ENCODE data around the gene TGFBR1. TPM values are rescaled to one million over a fixed set of nuclear protein-coding genes. Genes with fewer than 3 reads are reported as not detected.
A peak's percentile ranks its signal among the peaks of the same experiment; 100 is the strongest.

The TGFBR1 gene
- total and polyA plus RNA-seq, 3 donors from 2014 or later: 20.9 to 30.8 (median 28.7) TPM

DNA sequence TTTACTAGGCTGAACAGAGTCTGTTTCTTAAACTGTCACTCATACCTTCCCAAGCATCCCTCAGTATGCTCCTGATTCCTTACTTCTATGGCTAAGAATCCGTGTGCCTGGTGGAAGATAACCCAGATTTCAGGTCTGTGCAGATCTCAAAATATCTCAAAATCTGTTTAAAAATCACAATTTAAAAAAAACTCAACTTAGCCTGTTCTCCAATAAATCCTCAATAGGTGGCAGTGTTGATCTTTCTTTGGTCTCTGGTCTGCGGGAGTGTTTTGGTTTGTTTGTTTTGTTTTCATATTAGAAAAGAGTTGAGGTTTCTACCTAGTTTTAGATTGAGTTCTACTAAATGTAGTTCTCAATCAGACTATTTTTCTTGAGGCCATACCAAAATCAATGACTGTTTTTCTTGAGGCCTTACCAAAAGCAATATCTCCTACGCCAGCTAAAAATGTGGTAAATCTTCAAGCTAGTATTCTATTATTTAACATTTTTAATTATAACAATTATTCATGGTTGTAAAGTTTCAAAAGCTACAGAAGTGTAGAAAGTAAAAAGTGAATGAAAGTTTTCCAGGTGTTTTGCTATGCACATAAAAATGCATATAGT lies 57.9 kb downstream of the TGFBR1 start:
- Histone ChIP-seq H3K9me3 (no peaks in the 10 kb centered on the region), H3K27me3 (no peaks in the 10 kb centered on the region), H3K4me1 (no peaks in the 10 kb centered on the region), H3K27ac (no peak overlapping the region), H3K36me3 (ENCODE audit: low read depth, missing control alignments) (no peaks in the 10 kb centered on the region), H3K4me3 (no peak overlapping the region)
- intact Hi-C loops (cut with DNase I; ENCODE audit: low total_unique reads): no loop called here
- no peak for TF ChIP-seq POLR2A (IDR thresholded peaks at IDR 0.05)
- TF ChIP-seq, protein P1, sequence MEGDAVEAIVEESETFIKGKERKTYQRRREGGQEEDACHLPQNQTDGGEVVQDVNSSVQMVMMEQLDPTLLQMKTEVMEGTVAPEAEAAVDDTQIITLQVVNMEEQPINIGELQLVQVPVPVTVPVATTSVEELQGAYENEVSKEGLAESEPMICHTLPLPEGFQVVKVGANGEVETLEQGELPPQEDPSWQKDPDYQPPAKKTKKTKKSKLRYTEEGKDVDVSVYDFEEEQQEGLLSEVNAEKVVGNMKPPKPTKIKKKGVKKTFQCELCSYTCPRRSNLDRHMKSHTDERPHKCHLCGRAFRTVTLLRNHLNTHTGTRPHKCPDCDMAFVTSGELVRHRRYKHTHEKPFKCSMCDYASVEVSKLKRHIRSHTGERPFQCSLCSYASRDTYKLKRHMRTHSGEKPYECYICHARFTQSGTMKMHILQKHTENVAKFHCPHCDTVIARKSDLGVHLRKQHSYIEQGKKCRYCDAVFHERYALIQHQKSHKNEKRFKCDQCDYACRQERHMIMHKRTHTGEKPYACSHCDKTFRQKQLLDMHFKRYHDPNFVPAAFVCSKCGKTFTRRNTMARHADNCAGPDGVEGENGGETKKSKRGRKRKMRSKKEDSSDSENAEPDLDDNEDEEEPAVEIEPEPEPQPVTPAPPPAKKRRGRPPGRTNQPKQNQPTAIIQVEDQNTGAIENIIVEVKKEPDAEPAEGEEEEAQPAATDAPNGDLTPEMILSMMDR (IDR thresholded peaks at IDR 0.05): peak; percentile 28 to 61 (median 45)
- no peak for DNase-seq
- 35 to 41% methylated on average over 3 of the region's 3 CpGs for WGBS, 2 donors

DNA sequence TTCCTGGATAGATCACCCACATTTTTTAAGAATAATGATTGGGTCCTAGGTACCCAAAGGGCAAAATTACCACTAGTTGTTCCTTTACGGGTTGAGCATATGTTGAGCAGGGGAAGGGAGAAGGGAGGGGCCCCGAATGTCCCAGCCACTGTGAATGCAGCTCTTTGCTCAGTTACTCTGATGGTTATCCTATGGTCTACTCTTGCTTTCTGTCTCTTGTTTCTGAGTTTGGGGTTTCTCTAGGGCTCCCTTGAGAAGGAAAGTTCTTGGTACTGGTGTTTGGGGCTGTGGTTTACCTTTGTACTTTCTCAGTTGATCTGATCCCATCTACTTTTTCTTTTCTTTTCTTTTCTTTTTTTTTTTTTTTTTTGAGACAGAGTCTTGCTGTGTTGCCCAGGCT lies 61.2 kb downstream of the TGFBR1 start:
- no peaks in the 10 kb centered on the region for H3K27me3 ChIP-seq
- WGBS, 2 donors: 67 to 81% methylated on average over 2 of the region's 2 CpGs
- H3K27ac ChIP-seq: no peak overlapping the region
- no peaks in the 10 kb centered on the region for H3K9me3 ChIP-seq
- TF ChIP-seq POLR2A (IDR thresholded peaks at IDR 0.05): no peak
- TF ChIP-seq, protein P1 (IDR thresholded peaks at IDR 0.05): no peak
- H3K4me3 ChIP-seq: no peak overlapping the region
- H3K36me3 ChIP-seq (ENCODE audit: low read depth, missing control alignments): no peaks in the 10 kb centered on the region
- no peaks in the 10 kb centered on the region for H3K4me1 ChIP-seq
- intact Hi-C loops (cut with DNase I; ENCODE audit: low total_unique reads): no loop called here
- no peak for DNase-seq

DNA sequence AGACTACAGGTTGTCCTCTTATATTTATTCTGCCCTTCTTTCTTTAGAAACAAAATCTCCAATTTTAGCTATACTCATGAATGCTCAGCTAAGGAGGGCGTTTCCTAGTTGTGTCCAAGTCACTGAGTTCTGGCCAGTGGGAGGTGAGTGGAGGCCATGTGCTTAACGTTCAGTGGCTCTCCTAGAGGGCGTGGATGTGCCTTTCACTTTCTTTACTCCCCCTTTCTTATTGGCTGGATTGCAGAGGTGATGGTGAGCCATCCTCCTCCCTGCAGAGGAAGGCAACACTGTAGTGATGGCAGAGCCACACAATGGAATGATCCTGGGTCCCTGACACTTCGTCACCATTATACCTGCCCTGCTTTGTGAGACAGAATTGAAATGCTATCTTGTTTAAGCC lies 62.2 kb downstream of the TGFBR1 start:
- intact Hi-C loops (cut with DNase I; ENCODE audit: low total_unique reads): no loop called here
- Histone ChIP-seq H3K4me3 (no peak overlapping the region), H3K9me3 (no peaks in the 10 kb centered on the region), H3K4me1 (no peaks in the 10 kb centered on the region), H3K36me3 (ENCODE audit: low read depth, missing control alignments) (no peaks in the 10 kb centered on the region), H3K27ac (no peak overlapping the region), H3K27me3 (no peaks in the 10 kb centered on the region)
- DNase-seq: no peak
- no peak for TF ChIP-seq POLR2A (IDR thresholded peaks at IDR 0.05)
- TF ChIP-seq, protein P1 (IDR thresholded peaks at IDR 0.05): no peak
- WGBS, 2 donors: 81% methylated on average over 4 of the region's 4 CpGs

DNA sequence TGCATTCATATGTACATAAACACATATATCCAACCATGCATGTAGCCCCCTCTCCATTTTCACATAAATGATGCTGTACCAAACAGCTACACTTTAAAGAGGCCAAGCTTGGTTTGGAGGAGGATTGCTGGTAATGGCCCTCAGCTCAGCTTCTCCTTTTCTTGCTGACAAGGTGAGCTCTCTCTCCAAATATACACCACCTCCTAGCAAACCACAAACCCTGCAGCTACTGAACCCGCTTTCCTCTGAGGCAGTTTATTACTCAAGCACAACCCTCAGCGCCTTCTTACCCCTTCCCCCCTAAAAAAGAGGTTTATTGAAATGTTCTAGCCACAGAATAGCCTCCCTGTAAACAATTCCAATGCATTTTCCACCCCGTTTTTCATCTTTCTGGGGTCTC lies 62.8 kb downstream of the TGFBR1 start:
- H3K36me3 ChIP-seq (ENCODE audit: low read depth, missing control alignments): no peaks in the 10 kb centered on the region
- no peak overlapping the region for H3K4me3 ChIP-seq
- H3K27ac ChIP-seq: no peak overlapping the region
- H3K9me3 ChIP-seq: no peaks in the 10 kb centered on the region
- DNase-seq: no peak
- TF ChIP-seq, protein P1 (IDR thresholded peaks at IDR 0.05): no peak
- no peak for TF ChIP-seq POLR2A (IDR thresholded peaks at IDR 0.05)
- intact Hi-C loops (cut with DNase I; ENCODE audit: low total_unique reads): no loop called here
- H3K27me3 ChIP-seq: no peaks in the 10 kb centered on the region
- H3K4me1 ChIP-seq: no peaks in the 10 kb centered on the region
- 74 to 87% methylated on average over 3 of the region's 3 CpGs for WGBS, 2 donors

DNA sequence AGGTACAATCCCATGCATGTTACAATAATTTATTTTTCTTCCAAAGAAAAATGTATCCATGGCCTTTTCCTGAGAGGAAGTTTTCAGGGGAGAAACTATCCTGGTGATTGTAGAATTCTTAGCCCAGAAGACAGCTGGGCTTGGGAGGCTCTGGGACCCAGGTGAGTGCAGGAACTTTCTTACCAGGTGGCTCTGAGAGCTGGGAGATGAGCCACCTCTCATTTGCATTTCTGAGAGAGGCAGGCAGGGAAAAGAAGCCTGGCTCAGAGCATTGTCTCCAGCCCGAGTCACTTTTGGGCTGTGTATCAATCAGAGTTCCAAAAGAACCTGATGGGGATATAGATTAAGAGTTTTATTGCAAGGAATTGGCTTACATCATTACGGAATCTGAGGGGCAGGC lies 64.2 kb downstream of the TGFBR1 start:
- DNase-seq: no peak
- H3K36me3 ChIP-seq (ENCODE audit: low read depth, missing control alignments): no peaks in the 10 kb centered on the region
- WGBS, 2 donors: 89 to 95% methylated on average over 2 of the region's 2 CpGs

More for the DNA sequence above, 64.2 kb downstream of the TGFBR1 start:
- Histone ChIP-seq H3K4me1 (peaks cover 6% of the 10 kb centered on the region), H3K27me3 (no peaks in the 10 kb centered on the region), H3K9me3 (no peaks in the 10 kb centered on the region), H3K27ac (no peak overlapping the region), H3K4me3 (no peak overlapping the region)
- intact Hi-C loops (cut with DNase I; ENCODE audit: low total_unique reads): no loop called here
- TF ChIP-seq POLR2A (IDR thresholded peaks at IDR 0.05): no peak
- TF ChIP-seq, protein P1 (IDR thresholded peaks at IDR 0.05): no peak
